Upper lobe of left lung (tissue), 4 donors: Measurements from ENCODE around the gene SHC2.
"Not testable (repeated sequence)": the region's sequence is repeated elsewhere in the genome, so short reads cannot be mapped to it uniquely, and the experiment has no call there.

Experiments
- EP300 ChIP-seq, 4 donors: sonication (generic); formaldehyde crosslinking; IDR thresholded peaks; one replicate each; pipeline ENCODE4 v1.5.1; 2017; ENCODE audit warnings: antibody characterized with exemption in 4 of 4, control low read depth in 2 of 4
- POLR2A ChIP-seq, 4 donors: fragments of 450-650 bp; IDR thresholded peaks; one replicate each; pipeline ENCODE4 v1.5.1; 2016 to 2017; ENCODE audit warnings: antibody characterized with exemption in 4 of 4, mild to moderate bottlenecking in 2 of 4
- POLR2AphosphoS5 ChIP-seq, 2 donors: sonication (generic); formaldehyde crosslinking; IDR thresholded peaks; one replicate each; pipeline ENCODE4 v1.5.1; 2017; ENCODE audit warnings: antibody characterized with exemption in 2 of 2
- TF ChIP-seq, protein P1 (sequence below), 6 experiments: fragments of 450-650 bp in 4 of 6; fragments of 200-600 bp in 2 of 6; sonication (generic) in 2 of 6; IDR thresholded peaks; one replicate each; pipeline ENCODE4 v1.5.1; 2016 to 2019; ENCODE audit warnings: antibody characterized with exemption in 6 of 6

DNA sequence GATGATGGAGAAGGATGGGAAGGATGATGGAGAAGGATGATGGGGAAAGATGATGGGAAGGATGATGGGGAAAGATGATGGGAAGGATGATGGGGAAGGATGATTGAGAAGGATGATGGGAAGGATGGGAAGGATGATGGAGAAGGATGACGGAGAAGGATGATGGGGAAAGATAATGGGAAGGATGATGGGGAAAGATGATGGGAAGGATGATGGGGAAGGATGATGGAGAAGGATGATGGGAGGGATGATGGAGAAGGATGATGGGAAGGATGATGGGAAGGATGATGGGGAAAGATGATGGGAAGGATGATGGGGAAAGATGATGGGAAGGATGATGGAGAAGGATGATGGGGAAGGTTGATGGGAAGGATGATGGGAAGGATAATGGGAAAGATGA, 66.0 kb downstream of the SHC2 start:
- not testable (repeated sequence) for TF ChIP-seq POLR2A, EP300, POLR2AphosphoS5 (IDR thresholded peaks at IDR 0.05)
- TF ChIP-seq, protein P1, sequence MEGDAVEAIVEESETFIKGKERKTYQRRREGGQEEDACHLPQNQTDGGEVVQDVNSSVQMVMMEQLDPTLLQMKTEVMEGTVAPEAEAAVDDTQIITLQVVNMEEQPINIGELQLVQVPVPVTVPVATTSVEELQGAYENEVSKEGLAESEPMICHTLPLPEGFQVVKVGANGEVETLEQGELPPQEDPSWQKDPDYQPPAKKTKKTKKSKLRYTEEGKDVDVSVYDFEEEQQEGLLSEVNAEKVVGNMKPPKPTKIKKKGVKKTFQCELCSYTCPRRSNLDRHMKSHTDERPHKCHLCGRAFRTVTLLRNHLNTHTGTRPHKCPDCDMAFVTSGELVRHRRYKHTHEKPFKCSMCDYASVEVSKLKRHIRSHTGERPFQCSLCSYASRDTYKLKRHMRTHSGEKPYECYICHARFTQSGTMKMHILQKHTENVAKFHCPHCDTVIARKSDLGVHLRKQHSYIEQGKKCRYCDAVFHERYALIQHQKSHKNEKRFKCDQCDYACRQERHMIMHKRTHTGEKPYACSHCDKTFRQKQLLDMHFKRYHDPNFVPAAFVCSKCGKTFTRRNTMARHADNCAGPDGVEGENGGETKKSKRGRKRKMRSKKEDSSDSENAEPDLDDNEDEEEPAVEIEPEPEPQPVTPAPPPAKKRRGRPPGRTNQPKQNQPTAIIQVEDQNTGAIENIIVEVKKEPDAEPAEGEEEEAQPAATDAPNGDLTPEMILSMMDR (IDR thresholded peaks at IDR 0.05): not testable (repeated sequence)
